ENCODE measurements around the gene GEN1.
"Not testable (repeated sequence)": the region's sequence is repeated elsewhere in the genome, so short reads cannot be mapped to it uniquely, and the experiment has no call there.

The GEN1 gene

DNA sequence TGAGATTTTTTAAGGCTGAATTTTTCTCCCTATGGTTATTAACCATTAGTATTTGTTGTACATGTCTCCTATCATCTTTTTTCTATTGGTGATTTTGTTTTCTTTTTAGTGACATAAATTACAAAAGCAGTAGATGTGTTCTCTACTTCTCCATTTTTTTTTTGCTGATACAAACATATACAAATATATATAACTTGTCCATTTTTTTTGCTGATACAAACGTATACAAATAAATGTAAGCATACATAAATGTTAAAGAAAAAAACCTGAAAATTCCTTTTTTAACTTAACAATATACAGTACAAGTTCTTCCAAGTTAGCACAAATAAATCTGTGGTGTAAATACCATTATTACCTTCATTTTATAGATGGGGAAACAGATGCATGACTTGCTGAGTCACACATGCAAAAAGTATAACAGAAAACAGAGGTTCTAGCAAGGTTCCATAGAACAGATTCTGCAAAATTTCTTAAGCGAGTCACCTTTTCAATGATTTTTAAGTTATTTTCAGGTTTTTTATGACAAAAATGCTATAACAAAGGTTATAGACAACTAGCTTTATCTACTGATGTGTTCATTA, 64.4 kb downstream of the GEN1 start:
- H3K4me1 Mint-ChIP-seq: peaks cover 62% of the 10 kb centered on the region
- peak overlapping the region in 1 of 3 experiments; percentile 47 for H3K4me3 Mint-ChIP-seq
- H3K27ac Mint-ChIP-seq: no peak overlapping the region
- H3K9me3 Mint-ChIP-seq: no peaks in the 10 kb centered on the region
- TF ChIP-seq, protein P1, sequence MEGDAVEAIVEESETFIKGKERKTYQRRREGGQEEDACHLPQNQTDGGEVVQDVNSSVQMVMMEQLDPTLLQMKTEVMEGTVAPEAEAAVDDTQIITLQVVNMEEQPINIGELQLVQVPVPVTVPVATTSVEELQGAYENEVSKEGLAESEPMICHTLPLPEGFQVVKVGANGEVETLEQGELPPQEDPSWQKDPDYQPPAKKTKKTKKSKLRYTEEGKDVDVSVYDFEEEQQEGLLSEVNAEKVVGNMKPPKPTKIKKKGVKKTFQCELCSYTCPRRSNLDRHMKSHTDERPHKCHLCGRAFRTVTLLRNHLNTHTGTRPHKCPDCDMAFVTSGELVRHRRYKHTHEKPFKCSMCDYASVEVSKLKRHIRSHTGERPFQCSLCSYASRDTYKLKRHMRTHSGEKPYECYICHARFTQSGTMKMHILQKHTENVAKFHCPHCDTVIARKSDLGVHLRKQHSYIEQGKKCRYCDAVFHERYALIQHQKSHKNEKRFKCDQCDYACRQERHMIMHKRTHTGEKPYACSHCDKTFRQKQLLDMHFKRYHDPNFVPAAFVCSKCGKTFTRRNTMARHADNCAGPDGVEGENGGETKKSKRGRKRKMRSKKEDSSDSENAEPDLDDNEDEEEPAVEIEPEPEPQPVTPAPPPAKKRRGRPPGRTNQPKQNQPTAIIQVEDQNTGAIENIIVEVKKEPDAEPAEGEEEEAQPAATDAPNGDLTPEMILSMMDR (IDR thresholded peaks at IDR 0.05; ENCODE audit: unreplicated experiment in 3 of 3): no peak
- no peaks in the 10 kb centered on the region for H3K27me3 Mint-ChIP-seq (ENCODE audit: low read depth)
- H3K36me3 Mint-ChIP-seq (ENCODE audit: low read depth): no peaks in the 10 kb centered on the region

DNA sequence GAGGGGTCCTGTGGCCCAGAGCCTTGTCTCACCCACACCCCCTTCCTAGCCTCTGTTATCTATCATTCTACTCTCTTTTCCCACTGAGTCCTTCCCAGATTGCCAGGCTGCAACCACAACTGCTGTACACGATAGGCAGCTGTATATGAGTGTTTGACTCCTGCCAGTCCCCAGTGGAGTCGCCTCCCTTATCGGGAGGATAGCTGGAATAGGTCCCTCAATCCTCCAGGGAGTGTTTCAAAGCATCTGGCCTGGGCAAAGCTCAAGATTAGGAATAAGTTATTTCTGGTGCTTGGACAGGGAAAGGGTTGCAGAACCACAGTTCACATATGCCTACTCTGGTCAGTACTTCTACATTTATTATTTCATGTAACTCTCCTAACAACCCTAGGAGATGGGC, 67.1 kb downstream of the GEN1 start:
- no peaks in the 10 kb centered on the region for H3K36me3 Mint-ChIP-seq (ENCODE audit: low read depth)
- H3K27ac Mint-ChIP-seq: peak overlapping the region; percentile 31 to 77 (median 35)
- peaks cover 3% of the 10 kb centered on the region for H3K27me3 Mint-ChIP-seq (ENCODE audit: low read depth)
- no peaks in the 10 kb centered on the region for H3K9me3 Mint-ChIP-seq
- H3K4me3 Mint-ChIP-seq: no peak overlapping the region
- H3K4me1 Mint-ChIP-seq: peaks cover 47% of the 10 kb centered on the region
- TF ChIP-seq, protein P1 (IDR thresholded peaks at IDR 0.05; ENCODE audit: unreplicated experiment in 3 of 3): no peak

DNA sequence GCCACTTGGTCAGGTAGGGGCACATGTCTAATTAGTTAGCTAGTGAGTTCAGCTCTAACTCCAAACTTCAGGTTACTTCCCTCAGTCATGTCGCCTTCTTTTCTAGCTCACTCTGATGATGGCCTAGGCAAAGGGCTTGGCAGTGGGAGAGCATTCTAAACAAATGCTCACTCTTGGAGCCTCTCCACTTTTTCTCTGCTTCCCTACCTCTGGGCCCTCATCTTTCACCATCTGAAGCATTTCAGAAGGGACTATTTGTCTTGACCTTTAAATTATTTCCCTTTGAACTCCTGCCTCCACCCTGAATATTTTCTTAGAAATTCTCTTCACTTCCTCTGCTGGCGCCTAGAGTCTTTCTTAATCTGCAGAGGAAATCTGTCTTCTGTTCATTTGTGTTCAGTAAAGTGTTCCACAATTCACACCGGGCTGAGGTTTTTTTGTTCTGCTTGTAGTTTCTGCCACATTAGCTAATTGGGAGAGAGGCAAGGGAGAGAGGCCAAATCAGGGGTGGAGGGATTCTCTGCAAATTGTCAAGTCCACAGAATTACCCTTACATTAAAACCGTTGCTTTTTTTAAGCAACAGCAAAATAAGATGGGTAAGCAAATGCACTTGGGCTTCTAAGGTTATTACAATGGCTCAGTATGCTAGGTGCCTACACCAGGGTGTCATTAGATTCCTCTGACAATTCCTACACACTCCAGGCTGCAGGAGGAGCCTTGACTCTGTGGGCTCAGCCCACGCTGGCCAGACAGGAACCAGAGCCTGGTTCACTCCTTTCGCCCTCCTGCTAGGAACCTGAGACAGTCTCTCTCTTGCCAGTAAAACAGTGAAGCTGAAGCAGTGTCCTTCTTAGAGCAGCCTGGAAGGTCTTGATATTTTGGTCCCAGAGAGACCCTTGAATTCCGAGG, 67.9 kb downstream of the GEN1 start:
- H3K27ac Mint-ChIP-seq: peak overlapping the region; percentile 72 to 77 (median 74)
- TF ChIP-seq, protein P1 (IDR thresholded peaks at IDR 0.05; ENCODE audit: unreplicated experiment in 3 of 3): no peak
- no peak overlapping the region for H3K4me3 Mint-ChIP-seq
- peaks cover 6% of the 10 kb centered on the region for H3K27me3 Mint-ChIP-seq (ENCODE audit: low read depth)
- no peaks in the 10 kb centered on the region for H3K36me3 Mint-ChIP-seq (ENCODE audit: low read depth)
- peaks cover 40% of the 10 kb centered on the region for H3K4me1 Mint-ChIP-seq
- H3K9me3 Mint-ChIP-seq: no peaks in the 10 kb centered on the region

DNA sequence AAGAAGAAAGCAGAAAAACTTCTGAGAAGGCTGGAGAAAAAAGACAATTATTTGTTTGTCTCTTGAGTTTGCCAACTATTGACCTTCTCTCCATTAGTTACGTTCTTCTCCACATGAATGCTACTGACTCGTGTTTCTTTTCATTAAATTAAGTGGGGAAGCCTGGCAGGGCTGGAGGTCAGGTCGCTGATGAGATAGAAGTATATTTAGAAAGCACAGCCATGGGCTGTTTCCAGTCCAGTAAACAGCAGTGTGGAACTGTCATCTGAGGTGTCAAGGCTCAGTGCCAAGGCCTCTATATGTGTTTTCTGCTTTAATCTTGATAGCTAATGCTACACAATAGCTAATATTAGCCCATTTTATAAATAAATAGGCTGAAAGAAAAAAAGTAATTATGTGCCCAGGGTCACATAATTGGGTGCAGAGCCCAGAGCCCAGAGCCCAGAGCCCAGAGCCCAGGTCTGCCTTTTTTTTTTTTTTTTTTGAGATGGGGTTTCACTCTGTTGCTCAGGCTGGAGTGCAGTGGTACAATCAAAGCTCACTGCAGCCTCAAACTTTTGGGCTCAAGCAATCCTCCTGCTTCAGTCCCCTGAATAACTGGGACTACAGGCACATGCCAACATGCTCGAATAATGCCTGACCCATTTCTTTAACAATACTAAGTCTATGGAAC, 68.6 kb downstream of the GEN1 start:
- Mint-ChIP-seq H3K4me1 (peaks cover 38% of the 10 kb centered on the region), H3K27me3 (ENCODE audit: low read depth) (peaks cover 7% of the 10 kb centered on the region), H3K9me3 (no peaks in the 10 kb centered on the region), H3K4me3 (no peak overlapping the region), H3K36me3 (ENCODE audit: low read depth) (no peaks in the 10 kb centered on the region), H3K27ac (peak overlapping the region; percentile 72 to 77 (median 74))
- TF ChIP-seq, protein P1 (IDR thresholded peaks at IDR 0.05; ENCODE audit: unreplicated experiment in 3 of 3): no peak

DNA sequence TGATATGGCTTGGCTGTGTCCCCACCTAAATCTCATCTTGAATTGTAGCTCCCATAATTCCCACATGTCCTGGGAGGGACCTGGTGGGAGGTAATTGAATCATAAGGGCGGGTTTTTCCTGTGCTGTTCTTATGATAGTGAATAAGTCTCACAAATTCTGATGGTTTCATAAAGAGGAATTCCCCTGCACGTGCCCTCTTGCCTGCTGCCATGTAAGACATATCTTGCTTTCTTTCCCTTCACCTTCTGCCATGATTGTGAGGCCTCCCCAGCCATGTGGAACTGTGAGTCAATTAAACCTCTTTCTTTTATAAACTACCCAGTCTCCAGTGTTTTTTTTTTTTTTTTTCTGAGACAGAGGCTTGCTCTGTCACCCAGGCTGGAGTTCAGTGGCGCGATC, 69.7 kb downstream of the GEN1 start:
- H3K27ac Mint-ChIP-seq: peak overlapping the region; percentile 46 to 77 (median 61)
- not testable (repeated sequence) for H3K9me3 Mint-ChIP-seq; H3K36me3 Mint-ChIP-seq (ENCODE audit: low read depth); H3K4me3 Mint-ChIP-seq; H3K27me3 Mint-ChIP-seq (ENCODE audit: low read depth)
- H3K4me1 Mint-ChIP-seq: peaks cover 38% of the 10 kb centered on the region

DNA sequence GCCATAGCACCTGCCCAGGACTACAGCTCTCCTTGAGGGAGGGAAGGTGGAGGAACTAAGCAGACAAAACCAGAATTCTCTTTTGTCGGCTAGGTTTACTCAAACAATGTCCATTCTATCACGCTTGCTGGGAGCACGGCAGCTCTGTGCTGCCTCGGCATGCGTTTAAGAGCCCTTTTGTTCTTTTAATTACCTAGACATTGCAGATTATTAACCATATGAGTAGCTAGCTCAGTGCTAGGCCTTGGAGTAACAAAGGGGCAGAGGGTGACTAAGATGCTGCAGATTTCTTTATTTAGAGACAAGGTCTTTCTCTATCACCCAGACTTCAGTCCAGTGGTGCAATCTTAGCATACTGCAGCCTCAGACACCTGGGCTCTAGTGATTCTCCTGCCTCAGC, 73.4 kb downstream of the GEN1 start:
- TF ChIP-seq, protein P1 (IDR thresholded peaks at IDR 0.05; ENCODE audit: unreplicated experiment in 3 of 3): no peak
- H3K36me3 Mint-ChIP-seq (ENCODE audit: low read depth): no peaks in the 10 kb centered on the region

More for the DNA sequence above, 73.4 kb downstream of the GEN1 start:
- Mint-ChIP-seq H3K4me1 (peaks cover 23% of the 10 kb centered on the region), H3K27me3 (ENCODE audit: low read depth) (peaks cover 28% of the 10 kb centered on the region), H3K4me3 (no peak overlapping the region), H3K27ac (no peak overlapping the region), H3K9me3 (no peaks in the 10 kb centered on the region)
